LNCAP (cell line): ENCODE measurements around the gene STK32C.

Experiments used
- TF ChIP-seq, protein P1 (sequence below): fragments of 450-650 bp; IDR thresholded peaks from 2 replicates; pipeline ENCODE4 v1.5.1; 2017; ENCODE audit warnings: mild to moderate bottlenecking

Gene STK32C

DNA sequence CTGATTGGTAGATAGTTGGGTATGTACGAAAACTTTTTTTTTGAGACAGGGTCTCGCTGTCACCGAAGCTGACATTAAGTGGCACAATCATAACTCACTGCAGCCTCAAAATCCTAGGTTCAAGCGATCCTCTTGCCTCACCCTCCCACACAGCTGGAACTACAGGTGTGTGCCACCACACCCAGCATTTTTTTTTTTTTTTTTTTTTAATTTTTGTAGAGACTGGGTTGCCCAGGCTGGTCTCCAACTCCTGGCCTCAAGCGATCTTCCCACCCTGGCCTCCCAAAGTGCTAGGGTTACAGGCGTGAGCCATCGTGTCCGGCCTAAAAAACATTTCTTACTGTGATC, 22.7 kb upstream of the STK32C start:
- TF ChIP-seq, protein P1, sequence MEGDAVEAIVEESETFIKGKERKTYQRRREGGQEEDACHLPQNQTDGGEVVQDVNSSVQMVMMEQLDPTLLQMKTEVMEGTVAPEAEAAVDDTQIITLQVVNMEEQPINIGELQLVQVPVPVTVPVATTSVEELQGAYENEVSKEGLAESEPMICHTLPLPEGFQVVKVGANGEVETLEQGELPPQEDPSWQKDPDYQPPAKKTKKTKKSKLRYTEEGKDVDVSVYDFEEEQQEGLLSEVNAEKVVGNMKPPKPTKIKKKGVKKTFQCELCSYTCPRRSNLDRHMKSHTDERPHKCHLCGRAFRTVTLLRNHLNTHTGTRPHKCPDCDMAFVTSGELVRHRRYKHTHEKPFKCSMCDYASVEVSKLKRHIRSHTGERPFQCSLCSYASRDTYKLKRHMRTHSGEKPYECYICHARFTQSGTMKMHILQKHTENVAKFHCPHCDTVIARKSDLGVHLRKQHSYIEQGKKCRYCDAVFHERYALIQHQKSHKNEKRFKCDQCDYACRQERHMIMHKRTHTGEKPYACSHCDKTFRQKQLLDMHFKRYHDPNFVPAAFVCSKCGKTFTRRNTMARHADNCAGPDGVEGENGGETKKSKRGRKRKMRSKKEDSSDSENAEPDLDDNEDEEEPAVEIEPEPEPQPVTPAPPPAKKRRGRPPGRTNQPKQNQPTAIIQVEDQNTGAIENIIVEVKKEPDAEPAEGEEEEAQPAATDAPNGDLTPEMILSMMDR = no peak

DNA sequence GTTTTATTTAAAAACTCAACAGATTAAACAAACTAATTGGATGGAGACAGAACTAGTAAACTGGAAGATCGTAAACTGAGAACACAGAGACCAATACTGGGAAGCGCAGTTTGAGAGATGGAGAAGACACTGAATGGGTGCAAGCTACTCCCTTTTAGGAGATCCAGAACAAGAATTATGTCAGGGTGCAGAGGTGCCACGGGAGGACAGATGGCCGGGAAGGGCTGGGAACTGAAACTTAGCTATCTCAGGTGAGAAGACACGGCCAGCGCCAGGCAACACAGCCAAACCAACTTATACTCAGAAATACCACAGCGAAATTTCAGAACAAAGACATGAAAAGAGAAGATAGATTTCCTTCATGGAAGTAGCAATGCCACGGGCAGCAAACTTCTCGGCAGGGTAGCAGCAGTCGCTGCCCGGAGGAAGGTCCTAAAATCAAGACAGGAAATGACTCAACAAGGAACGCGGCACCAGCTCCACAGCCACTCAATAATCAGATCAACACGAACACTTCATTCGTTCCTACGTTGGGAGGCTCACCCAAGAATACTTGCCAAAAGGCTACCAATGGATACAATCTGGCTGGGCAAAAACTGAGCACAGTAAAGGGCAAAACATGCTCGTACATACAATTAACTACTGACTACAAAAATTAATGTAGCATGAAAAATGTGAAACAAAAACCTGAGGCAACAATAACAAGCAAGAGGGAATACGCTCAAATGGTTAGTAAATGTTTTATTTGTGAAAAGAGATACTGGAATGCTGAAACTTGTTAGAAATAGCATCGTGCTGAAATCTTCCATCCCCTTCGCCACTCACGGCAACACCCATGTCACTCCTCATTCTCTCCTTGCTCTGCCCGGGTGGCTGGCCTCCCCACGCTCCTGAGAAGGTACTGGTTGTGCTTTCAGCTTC, 22.1 kb upstream of the STK32C start:
- TF ChIP-seq, protein P1 = no peak

DNA sequence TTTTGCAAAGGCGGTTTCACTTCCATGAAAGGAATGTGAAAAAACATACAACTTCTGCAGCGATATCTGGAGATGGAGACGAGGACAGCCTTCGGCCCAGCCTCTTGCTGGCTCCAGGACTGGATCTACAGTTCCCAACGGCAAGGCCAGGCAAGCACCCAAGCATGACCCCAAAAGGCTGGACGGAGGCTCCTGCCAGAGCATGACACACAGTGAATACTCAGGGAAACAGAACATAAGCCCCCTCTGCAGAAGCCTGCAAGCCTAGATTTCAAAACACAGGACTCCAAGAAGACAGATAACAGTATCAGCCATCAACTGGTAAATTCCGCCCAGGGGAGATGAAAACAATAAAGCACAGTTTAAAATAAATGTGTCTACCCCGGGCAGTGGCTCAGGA, 21.0 kb upstream of the STK32C start:
- TF ChIP-seq, protein P1 = no peak

- TF ChIP-seq, protein P1 = no peak
Observed at GRCh38 chr10:132328106-132328505, 20.4 kb upstream of the STK32C start.

GRCh38 chr10:132326925-132327324, 19.2 kb upstream of the STK32C start:
- TF ChIP-seq, protein P1 = no peak

DNA sequence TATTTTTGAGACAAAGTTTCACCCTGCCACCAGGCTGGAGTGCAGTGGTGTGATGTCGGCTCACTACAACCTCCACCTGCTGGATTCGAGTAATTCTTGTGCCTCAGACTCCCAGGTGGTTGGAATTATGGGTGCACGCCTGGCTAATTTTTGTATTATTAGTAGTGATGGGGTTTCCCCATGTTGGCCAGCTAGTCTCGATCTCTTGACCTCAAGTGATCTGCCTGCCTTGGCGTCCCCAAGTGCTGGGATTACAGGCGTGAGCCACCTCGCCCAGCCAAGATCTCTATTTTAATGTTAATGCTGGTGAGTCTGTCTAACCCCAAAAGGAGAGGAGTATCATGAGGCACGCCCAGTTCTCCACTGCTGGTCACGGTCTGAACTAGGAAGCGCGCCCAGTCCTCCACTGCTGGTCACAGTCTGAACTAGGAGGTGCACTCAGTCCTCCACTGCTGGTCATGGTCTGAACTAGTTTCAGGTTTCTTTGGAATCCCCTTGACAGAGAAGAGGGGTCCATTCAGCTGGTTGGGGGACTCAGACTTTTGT, 18.7 kb upstream of the STK32C start:
- TF ChIP-seq, protein P1 = no peak

- TF ChIP-seq, protein P1 = no peak
Observed at GRCh38 chr10:132324186-132324585, 16.4 kb upstream of the STK32C start.
